RPMI7951 (cell line): ENCODE data around the gene NEU4. TPM values are rescaled to one million over a fixed set of nuclear protein-coding genes. Genes with fewer than 3 reads are reported as not detected.
"Not testable (repeated sequence)": the region's sequence is repeated elsewhere in the genome, so short reads cannot be mapped to it uniquely, and the experiment has no call there.

Source experiments
- DNase-seq: peaks from one replicate; pipeline ENCODE4 v3.0.0-alpha.2; 2012; ENCODE audit warnings: low read depth
- total RNA-seq: library from RNA; depleted of rRNA; stranded (reverse); fragments of >200 nt; shearing (Covaris generic); gene quantifications from 2 replicates; pipeline ENCODE4 v1.2.3, GENCODE V29; 2014

The NEU4 gene
- total RNA-seq, 1 experiment from 2014 or later, result not detected

DNA sequence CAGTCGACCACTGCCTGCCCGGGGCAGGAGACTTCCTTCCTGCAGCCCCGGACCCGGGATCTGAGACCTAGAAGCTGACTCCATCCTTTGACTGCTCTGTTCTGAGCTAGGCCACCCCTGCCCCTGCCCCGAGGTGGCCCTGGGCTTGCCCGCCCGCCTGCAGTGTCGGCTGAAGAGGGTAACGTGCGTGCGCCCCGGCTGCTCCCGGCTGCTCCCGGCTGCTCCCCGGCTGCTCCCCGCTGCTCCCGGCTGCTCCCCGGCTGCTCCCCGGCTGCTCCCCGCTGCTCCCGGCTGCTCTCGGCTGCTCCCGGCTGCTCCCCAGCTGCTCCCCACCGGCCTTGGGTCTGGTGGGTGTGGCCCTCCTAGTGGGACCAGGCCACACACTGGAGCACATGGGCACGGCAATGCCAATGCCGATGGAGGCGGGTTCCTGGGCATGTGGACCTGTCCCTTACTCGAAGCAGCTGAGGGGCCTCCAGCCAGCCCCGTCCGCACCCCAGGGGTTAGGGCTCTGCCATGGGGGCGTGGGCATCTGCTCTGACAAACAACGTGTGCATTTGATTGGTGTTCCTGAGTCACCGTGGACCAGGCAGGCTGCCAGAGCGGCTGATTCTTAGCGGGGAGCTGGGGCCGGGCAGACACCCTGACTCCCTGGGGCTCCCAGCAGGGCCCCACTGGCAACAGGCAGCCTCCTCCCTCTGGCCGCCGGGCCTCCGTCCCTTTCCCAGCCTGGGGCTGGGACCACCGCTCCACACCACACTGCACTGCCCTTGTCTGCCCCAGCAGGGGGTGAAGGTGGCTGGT, 34.4 kb upstream of the NEU4 start:
- peak; percentile 80 for DNase-seq

DNA sequence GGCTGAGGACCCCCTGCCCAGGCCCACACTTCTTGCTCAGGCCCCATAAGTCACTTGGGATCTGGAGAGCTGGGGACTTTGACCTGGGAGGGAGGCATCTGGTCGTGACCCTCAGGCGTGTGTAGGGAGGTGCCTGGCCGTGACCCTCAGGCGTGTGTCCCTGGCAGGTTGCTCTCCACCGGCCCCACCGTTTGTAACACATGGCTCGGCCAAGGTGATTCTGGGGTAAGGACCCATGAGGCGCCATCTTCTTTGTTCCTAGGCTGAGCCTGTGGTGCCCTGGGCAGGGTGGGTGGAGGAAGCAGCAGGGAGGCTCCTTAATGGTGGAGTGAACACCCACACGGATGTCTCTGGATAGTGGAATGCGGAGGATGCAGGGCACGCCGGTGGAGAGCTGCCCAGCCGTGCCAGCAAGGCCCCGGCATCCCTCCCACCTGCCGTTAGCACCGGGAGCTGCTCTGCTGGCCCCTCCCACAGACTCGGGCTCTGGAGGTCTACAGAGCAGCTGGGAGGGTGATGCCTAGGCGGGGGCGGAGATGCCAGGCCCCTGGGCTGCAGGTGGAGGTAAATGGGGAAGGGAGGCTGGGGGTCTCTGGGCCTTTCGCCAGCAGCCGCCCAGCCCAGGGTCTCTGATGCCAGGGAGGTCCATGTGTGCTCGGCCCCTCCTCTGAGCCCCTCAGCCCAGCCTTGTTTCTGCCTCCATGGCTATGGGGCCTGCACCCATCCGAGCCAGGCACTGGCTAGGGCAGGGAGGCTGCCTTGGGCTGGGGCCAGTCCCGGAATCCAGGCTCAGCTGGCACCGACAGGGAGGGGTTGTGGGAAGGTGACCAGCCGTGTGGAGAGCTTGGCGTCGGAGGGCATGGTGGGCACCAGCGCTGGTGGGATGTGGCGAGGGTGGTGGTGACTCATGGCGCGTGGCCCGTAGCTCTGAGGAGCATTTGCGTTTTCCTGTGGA, 33.5 kb upstream of the NEU4 start:
- peak; percentile 15 for DNase-seq

DNA sequence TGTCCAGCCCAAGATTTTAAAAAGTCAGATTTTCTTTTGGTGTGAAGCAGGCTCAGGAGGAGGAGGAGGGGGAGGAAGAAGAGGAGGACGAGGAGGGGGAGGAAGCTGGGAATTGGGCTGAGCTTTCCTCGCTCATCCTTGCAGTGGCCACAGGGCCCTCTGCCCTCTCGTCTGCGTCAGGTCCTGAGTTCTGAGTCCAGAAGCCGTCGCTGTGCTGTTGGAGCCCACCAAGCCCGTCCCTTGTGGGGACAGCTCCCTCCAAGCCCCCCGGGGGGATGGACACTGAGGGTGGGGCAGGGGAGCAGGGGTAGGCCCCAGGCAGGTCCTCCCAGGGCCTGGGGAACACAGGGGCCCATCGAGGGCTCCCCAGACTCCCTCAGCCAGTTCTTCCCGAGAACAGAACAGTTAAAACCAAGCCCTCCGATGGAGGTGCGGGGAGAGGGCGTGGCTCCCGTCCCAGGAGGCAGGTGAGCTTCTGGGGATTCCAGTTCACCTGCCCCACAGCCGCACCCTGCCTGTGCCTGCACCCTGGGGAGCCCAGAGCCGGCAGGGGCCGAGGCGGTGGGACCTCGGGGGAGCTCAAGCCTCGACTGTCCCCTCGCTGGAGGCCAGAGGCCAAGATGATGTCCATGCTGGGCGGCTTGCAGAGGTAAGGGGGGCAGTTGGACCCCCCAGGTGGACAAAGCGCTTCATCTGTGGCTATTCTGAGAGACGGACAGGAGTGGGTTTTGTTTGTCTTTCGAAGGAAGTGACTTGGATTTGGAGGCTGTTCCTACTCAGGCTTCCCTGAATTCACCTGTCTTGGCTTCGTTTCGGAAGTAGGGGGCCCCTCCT, 32.4 kb upstream of the NEU4 start, which contains the start of gene GAL3ST2:
Gene GAL3ST2 (plus strand): TSS at position 487 of the 834 bp plus-strand sequence. CDS start 134 bp downstream, at position 621.
- no peak for DNase-seq

DNA sequence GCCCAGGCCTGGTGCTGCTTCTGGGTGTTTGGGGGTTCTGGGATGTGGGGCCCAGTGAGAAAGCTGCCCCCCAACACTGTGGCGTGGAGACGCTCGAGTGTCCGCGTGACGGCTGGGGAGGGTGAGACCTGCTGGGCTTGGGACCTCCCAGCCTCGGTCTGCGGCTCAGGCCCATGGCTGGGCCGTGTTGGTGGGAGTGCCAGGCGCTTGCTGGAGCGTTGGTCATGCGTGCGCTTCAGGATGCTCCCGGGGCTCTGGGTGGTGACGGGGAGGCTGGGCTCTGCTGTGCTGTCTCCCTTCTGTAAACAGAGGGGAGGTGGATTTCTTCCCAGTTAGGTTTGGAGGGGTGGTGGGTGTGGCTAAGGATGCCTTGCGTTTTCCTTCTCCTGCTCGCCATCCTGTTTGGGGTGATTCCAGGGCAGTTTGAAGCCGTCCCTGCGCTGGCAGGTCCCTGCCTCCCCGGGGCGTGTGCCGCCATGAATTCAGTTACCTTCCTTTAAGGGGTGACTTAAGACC, 31.8 kb upstream of the NEU4 start:
- DNase-seq, result no peak

DNA sequence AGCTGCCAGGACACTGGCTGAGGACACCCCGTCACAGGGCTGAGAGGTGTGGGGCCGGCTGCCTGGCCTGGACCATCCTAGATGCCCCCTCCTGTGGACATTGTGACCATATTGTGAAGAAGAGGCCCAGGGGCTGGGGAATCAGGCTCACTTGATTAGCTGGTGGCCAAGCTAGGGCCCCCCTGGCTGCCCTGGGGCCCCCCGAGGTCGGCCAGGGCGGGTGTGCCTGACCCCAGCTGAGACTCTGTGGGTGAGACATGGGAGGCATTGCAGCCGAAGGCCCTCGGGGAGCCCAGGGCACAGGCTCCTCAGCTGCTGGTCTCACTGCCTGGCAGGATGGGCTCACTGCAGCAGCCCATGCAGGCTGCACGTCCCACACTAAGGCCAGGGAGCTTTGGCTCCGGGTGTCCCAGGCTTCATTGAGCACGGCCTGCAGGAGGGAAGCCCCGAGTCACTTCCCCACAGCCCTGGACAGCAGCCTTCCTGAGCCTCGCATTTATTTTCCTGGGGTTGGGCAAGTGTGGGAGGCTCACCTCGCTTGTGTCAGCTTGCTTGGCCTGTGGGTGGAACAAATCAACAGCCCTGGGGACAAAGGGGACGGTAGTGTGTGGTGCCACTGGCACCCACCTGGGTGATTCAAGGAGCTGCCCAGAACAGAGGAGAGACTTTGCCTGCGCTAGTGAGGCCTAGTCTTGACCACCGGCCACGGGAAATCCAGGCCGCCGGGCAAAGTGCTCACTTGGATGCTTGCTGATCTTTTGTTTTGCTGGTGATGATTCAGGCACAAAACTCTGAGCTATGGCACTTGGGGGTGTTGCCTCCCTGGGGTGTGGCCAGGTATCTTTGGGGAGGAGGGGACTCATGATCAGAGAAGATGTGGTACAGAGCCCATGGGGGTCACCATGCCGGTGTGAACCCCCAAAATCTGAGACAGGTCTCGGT, 31.0 kb upstream of the NEU4 start:
- DNase-seq, result no peak

DNA sequence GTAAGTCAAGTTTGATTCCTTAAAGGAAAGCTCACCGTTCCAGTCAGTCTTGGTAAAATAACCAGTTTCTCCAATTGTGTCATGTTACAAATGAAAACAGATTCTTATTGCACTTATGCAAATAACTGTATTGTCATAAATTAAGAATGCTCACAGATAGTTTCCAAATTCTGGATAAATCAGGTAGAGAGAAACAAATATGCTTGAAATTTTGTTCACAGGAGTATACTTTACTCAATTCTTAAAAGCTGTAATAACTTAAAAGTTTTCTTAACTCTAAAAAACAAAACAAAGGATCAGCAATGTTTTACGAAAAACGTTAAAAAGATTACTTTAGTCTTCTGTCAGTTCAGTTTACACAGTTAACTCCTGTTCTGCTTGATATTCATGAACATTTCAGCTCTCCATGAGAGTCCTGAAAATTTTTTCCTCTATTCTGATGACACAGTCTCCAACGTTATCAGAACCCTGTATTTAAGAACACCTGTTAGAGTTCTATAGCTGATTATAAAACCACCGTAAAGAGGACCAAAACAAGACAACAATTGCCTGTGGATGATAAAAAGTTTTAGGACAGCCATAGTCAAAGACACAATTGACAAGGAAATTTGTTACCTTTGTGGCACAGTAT, 27.9 kb upstream of the NEU4 start:
- DNase-seq, result no peak

DNA sequence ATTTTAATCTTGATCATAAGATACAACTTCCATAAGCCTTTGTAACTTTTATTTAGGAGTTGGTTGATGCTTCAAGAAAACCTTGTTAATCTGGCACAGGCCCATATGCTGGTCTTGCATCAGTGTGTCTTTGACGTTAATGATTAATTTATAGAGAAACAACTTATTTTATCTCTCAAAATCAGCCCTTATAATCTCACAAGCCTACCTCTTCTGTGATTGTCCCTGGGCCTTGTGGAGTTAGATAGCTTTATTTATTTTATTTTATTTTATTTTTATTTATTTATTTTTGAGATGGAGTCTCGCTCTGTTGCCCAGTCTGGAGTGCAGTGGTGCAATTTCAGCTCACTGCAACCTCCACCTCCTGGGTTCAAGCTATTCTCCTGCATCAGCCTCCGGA, 26.9 kb upstream of the NEU4 start:
- DNase-seq, result not testable (repeated sequence)

DNA sequence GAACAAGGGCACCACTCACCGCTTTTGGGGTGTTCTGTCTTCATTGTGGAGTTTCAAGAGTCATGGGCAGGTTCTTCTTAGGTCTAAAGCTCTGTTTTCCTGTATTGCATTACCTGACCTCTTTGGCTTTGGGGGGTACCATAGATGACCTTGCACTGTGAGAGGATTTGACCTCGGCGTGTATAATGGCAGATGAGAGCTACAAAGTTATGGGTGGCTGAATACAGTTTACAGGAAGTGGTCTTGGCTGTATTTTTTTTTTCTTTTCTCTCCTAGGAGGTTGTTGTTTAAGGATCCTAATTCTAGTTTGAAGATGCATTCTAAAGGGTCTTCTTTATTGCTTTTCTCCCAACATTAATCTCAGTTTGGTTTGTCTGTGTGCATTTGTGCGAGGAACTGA, 20.9 kb upstream of the NEU4 start:
- no peak for DNase-seq

DNA sequence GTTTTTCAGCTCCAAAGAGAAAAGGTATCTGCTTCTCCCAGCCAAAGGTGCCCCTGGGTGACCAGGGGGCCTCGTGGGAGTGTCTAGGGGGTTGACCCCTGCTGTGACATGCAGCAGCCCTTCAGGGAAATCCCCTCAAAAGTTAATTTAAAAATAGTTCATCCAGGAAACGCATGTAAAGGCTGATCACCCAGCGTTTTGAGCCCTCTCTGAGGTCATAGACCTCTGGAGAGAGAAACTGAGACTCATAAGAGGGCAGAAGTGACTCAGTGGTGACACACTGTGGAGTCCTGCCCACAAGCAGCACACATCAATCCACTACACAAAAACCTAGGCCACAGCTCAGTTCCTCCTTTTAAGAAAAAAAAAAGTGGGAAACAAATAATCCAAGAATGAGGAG, 20.4 kb upstream of the NEU4 start:
- peak; percentile 53 for DNase-seq

DNA sequence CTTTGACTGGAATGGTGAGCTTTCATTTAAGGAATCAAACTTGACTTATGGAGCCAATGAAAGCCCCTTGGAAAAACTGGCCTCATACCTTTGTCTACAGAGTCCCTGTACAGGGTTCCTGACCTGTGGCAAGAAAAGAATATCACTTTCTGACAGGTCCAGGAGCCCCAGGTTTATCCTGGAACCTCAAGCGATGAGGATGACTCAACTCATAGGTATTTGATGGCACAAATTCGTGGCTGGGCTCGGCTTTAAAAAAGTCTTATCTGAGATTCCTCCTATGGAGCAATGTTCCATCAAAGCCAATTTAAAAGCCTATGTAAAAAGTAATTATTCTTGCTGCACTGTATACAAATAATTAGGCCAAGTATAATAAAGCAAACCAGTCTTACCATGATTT, 17.6 kb upstream of the NEU4 start:
- DNase-seq, result peak; percentile 27

DNA sequence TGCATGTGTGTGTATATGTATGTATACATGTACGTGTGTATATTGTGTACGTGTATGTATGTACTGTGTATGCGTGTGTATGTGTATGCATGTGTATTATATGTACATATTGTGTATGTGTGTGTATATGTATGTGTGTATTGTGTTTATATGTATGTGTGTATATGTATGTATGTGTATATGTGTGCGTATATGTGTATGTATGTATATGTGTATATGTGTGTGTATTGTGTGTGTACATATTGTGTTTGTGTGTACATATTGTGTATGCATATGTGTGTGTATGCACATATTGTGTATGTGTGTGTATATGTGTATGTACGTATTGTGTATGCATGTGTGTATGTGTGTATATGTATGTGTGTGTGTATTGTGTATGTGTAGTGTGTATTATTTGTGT, 15.6 kb upstream of the NEU4 start:
- DNase-seq, result no peak

DNA sequence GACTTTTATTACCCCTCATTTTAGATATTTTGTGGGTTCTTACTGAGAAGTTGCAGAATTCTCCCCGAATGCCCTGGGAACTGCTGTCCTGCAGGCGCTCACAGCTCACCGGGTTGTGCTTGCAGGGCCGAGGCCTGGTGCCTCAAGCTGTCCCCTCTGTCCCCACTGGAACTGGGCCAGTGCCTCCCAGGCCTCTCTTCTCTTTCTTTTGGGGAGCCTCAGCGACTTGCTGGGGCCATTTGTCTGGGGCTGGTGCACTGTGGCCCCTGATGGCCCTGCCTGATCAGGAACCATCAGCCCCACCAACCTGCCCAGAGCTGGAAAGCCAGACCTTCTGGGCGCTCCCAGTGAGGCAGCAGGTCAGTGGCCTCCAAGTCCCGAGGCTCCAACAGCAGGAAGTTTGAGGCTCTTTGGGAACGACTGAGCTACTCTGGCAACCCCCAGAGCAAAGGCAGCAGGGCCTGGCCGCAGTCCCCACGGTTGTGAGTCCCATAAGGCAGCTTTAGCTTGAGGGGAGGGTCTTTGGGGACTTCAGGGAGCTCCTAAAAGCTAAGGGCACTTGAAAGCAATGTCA, 14.7 kb upstream of the NEU4 start:
- DNase-seq, result no peak

DNA sequence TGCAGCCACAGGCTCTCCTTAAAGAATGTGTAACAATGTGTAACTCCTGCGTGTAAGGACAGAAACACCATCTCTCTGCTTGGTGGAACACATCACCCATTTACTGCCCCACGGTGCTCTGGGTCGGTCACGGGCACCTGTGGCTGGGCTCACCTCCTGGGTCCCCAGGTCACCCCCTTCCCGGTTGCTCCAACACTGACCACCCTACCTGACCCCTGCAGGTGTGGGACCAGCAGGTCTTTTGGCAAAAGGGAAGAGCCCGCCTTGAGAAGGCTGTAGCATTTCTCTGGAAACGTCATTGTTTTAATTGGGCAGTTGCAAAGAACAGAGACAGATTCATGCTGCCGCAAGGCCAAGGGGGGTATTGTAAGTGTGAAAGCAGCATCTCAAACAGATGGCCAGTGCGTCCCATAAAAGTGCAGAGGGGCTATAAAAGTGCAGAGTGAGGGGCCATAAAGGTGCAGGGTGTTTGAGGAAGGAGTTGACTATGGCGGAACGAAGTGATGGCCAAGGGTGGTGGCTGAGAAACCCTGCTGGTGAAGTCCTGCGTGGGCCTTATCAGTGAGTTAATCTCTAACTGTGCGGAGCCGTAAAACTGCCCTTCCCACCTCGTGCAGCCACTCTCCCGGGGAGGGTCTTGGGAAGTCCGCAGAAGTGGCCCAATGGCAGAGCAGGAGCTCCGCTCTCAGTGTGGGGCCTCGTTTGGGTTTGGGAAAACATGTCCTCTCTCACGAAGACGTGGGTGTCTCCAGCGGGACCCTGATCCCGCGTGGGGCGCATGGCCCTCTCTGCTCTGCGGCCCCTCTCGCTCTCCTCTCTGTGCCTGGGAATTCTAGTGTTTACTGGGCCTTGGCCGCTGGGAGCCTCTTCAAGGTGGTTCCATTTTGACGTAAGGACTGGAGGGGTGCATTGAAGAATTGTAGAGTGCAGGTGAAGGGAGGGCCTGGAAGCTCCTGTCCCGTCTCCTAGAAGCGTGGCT, 13.7 kb upstream of the NEU4 start:
- DNase-seq, result no peak

DNA sequence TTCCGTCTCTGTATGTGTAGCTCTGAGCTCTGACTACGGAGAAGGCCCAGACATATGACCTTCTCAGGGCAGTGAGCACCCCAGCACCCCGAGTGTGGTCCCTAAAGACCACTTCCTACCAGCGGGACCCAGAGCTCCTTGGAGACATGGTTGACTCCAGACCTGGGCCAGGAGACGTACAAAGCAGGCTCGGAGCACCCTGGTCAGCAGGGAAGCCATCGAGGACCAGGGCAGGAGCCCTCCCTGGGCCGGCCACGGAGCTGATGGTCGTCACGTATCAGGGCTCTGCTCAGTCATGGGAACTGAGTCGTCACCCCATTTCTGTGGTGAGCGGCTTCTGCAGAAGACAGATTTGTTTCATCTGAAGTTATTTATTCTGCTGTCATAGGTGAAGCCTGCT, 12.8 kb upstream of the NEU4 start:
- DNase-seq, result no peak

DNA sequence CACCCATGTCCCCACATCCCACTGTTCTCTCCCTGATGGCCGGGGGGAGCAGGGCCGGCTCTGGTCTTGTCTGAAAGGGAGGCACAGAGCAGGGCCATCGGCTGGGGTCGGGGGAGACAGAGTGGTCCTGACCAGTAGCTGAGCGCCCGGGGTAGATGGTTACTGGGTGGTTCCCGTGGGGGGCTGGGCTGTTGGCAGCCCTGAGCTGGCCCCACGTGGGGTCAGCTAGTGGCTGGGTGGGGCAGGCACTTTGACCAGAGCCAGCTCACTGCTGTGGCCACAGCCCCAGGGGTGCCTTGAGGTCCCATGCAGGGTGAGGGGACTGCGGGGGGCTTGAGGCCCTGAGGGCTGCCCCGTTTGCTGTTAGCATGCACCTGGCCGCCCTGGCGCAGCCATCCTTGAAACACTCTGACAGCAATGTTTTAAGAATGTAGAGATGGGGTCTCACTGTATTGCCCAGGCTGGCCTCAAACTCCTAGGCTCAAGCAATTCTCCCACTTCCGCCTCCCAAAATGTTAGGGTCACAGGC, 12.3 kb upstream of the NEU4 start:
- no peak for DNase-seq

DNA sequence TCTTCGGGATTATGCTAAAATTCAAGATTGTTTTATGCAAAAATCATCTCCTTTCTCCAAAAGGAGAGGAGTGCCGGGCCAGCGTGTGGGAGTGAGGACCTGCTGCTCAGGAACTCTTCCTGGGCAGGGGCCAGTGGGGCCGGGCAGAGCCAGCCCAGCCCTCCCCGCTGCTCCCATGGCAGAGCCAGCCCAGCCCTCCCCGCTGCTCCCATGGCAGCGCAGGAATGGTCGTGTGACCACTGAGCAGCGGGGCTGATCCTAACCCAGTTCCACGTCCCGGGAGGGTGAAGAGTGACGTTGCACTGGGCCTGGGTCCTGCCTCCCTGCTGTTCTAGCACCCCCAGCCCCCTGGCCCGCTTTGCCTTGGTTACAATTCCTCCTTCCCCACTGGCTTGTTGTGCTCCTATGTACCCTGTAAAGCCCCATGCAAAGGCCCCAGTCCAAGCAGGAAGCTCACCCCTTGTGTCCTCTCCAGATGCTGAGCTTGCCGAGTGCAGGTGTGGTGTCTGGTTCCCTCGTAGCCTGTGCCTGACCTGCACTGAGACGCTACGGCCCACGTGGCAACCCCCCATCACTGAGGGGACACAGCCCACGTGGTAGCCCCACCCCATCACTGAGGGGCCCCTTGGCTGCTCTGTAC, 11.4 kb upstream of the NEU4 start:
- DNase-seq, result no peak

DNA sequence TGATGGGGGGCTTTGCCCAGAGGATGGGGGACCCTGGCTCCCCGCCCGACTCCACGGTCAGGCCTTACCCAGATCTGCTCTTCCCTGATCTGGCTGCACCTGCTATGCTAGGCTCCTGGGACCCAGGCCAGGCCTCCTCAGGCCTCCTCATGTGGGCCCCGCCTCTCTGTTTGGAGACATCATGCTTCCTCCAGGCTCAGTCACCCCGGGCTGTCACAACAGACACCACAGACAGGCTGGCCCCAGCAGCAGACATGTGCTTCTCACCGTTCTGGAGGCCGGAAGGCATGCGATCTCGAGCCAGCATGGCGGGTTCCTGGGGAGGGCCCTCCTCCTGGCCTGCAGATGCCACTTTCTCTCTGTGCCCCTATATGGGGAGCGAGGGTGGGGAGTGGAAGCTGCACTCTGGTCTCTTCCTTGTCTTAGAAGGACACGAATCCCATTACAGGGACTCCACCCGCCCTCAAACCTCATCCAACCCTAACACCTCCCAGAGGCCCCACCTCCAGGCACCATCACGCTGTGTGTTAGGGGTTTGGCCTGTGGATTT, 10.8 kb upstream of the NEU4 start:
- no peak for DNase-seq
